NCI-H2081 treated with DMSO at 0.1 percent for 48 hours (cell line): ENCODE results near the gene PPP1R12C.
"Not testable (repeated sequence)": the region's sequence is repeated elsewhere in the genome, so short reads cannot be mapped to it uniquely, and the experiment has no call there.

Experiments used
- DNase-seq: peaks from one replicate; lab custom pipeline; 2025; lab: John Stamatoyannopoulos, UW

The PPP1R12C gene

DNA sequence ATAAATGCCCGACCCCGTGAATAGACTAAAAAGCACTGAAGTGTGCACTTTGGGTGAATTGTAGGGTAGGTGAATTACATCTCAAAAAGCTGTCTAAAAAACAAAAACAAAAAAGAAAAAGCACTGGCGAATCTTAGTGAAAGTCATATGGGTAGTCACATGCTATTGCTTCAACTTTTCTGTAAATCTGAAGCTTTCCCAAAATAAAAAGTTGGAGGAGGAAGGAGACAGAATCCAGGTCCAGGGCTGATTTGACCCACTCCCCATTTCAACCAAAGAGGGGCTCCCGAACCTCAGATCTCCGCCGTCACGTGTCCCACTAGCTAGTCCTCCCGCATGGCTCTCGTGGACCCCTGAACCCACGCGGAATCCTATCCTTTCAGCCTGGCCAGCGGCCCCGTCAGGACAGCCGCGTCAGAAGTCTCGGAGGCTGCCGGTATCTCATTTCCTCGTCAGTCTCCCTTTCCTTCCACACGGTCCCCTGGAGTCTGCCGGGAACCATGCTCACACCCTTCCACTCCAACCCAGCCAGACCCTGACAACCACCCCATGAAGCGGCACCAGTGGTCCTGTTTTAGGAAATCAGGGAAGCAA lies 6.1 kb downstream of the PPP1R12C start:
- no peak for DNase-seq

DNA sequence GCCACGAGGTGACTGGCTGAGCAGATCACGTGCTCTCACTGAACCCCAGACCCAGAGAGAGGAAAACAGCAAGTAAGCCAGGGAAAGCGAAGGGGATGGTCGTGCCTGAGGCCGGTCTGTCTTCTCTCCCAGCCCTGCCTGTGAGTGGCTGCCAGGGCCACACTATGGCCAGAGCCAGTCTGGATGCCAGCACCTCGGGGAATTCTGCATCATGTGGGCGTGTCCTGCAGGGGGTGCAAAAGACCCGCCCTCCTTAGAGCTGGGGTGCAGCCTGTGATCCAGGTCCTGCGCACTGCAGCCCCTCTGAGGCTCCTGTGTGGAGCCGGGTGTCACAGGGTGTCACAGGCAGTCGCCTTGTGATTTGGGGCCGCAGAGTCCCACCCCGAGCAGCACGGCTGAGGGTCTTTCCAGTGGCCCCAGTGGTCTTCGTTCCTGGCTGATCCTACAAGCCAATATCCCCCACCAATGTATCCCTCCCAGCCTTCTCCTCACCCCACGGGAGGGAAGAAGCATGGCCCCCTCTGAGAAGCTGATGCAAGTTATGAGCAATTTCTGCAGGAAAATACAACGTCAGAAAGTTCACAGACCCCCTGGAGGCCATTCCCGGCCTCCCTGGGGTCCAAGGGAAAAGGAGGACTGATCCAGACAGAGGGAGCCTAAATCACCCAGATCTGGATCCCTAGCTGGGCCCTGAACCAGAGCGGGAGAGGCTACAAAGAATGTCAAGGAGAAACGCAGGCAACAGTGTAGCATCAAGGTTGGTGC lies 7.7 kb downstream of the PPP1R12C start:
- no peak for DNase-seq

DNA sequence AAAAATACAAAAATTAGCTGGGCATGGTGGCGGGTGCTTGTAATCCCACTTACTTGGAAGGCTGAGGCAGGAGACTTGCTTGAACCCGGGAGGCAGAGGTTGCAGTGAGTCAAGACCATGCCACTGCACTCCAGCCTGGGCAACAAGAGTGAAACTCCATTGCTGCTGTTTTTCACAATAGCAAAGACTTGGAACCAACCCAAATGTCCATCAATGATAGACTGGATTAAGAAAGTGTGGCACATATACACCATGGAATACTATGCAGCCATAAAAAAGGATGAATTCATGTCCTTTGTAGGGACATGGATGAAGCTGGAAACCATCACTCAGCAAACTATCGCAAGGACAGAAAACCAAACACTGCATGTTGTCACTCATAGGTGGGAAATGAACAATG lies 10.2 kb downstream of the PPP1R12C start:
- not testable (repeated sequence) for DNase-seq

DNA sequence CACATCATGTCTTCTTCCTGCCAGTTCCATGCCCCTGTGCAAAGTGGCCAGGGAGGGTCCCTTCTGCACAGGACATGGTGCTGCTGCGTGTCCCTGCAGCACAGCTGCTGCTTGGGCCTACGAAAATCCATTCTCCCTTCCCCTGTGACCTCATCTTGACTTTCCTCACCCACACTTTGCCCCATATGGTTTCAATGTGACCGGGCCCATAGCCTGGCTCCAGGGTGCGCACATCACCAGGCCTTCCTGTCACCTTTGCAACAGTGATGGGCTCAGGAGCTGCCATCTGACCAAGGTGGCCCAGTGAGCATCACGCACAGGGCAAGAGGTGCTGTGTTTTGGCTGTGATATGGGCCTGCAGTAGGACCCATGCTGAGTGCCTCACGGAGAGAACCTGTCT lies 10.8 kb downstream of the PPP1R12C start:
- no peak for DNase-seq

DNA sequence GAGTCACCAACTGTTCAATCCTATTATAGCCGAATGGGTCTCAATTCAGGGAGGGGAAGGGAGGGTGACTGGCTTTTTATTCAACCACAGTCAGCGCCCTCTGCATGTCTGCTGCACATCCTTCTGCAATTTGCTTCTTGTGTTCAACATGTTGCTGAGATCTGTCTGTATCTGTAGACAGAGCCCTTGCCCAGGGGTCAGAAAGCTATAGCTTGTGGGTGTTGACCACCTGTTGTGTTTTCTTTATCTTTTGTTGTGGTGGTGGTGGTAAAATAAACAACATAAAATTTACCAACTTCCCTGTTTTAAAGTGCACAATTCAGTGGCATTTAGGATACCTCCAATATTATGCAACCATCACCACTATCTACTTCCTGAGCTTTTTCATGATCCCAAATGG lies 12.2 kb downstream of the PPP1R12C start:
- DNase-seq: no peak

GRCh38 chr19:55103190-55103589 lies 14.2 kb downstream of the PPP1R12C start:
- DNase-seq: no peak

DNA sequence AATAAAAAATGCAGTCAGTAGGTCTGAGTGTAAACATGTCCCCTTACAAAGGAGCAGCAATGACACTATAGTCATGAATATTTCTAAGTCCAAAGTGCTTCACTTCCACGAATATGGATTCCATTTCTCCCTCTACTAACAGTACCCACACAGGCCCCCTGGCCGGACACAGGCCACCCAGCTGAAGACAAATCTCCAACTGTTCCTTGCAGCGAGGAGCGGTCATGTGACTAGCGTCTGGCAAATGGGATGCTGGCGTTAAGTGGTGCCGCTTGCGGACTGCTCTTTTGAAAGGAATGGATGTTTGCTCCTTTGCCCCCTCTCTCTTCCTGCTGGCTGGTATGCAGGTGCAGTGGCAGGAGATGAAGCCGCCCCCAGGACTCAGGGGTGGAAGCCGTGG lies 16.2 kb downstream of the PPP1R12C start:
- no peak for DNase-seq

DNA sequence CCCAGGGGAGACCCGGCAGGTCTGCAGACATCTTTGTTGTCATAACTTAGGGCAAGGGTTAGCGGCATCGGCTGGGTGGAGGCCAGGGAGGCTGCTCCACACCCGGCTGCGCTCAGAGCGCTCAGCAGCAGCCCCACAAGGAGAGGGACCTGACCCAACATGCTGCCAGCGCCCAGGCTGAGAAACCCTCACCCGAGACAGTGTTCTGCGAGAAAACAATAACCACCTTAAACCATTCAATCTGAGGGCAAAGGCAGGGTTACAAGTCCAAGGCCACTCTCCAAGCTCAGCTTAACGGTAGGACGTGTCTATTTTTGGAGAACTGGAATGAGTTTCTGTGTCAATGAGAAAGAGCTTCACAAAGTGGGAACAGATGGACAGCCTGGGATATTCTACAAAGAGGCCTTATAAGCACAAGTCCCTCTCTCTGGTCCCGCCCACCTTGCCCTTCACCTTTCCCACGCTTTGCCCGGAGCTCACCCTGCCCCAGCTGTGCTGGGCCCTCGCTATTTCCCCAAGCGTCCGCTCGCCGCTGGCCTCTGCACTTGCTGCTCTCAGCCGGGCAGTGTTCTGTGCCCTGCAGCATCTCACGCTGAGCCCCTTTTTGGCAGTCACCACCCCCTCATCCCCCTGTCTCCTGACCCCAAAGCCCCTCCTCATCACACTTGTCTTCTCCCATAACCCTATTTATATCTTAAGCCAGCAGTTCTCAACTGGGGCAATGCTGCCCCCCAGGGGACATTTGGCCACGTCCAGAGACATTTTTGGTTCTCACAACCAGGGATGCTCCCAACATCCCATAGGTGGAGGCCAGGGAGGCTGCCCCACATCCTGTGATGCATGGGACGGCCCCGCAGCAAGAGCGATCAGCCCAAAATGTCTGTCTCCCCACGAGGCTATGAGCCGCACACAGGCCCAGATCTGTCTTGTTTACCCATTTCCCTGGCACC lies 17.6 kb downstream of the PPP1R12C start:
- no peak for DNase-seq

GRCh38 chr19:55098716-55099556 lies 18.5 kb downstream of the PPP1R12C start:
- DNase-seq: no peak

GRCh38 chr19:55097864-55098715 lies 19.3 kb downstream of the PPP1R12C start:
- DNase-seq: no peak

- DNase-seq: no peak
Observed at GRCh38 chr19:55096061-55096701, 21.3 kb downstream of the PPP1R12C start.

GRCh38 chr19:55095260-55096060 lies 22.0 kb downstream of the PPP1R12C start:
- DNase-seq: no peak

- no peak for DNase-seq
Observed at GRCh38 chr19:55094456-55095259, 22.8 kb downstream of the PPP1R12C start.

GRCh38 chr19:55092423-55093318 lies 24.8 kb downstream of the PPP1R12C start:
- DNase-seq: no peak

DNA sequence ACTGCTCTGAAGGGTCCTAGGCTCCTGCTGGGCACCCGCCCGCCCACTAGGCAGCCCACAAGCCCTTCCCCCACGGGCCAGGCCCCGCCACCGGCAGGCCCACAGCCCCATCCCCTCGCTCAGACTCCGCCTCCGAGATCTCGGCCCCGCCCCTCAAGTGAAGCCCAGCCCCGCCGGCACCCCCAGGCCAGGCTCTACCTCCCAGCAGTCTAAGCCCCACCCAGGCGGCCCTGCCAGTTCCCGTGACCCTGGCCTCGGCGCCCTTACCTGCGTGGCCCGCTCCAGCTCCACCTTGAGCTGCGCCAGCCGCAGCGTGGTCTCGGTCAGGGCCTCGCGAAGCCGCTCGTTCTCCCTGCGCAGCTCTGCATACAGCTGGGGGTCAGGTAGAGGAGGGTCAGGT lies 25.5 kb downstream of the PPP1R12C start:
- DNase-seq: no peak

GRCh38 chr19:55091126-55091910 lies 26.1 kb downstream of the PPP1R12C start:
- no peak for DNase-seq

GRCh38 chr19:55090564-55090963 lies 26.9 kb downstream of the PPP1R12C start:
- DNase-seq: no peak
